ENCODE results near the gene PCA3.

PCA3 gene

GRCh38 chr9:76764138-76764537 lies at the start of gene PCA3:
PCA3 (plus strand) TSS chr9:76764438.
- no peaks in the 10 kb centered on the region for H3F3A ChIP-seq (ENCODE audit: control insufficient read depth, insufficient read depth)
- no peaks in the 10 kb centered on the region for H3K79me2 ChIP-seq (ENCODE audit: control insufficient read depth, low read length)
- H3K9me2 ChIP-seq (replicated peaks; ENCODE audit: control insufficient read depth, low read length): no peaks in the 10 kb centered on the region
- H4K20me1 ChIP-seq (ENCODE audit: control insufficient read depth, insufficient read depth, low read depth, low read length): no peaks in the 10 kb centered on the region
- H3K27ac ChIP-seq (ENCODE audit: low read depth, low read length): no peak within 1 kb of the TSS
- no peak within 1 kb of the TSS for H3K4me2 ChIP-seq (ENCODE audit: low read length)
- H3K4me3 ChIP-seq (ENCODE audit: low read length): no peak within 1 kb of the TSS
- TF ChIP-seq CTCF (IDR thresholded peaks at IDR 0.05; ENCODE audit: low read depth, low read length, poor library complexity, severe bottlenecking) (no peak), EZH2phosphoT487 (IDR thresholded peaks at IDR 0.05; ENCODE audit: borderline replicate concordance, low read length) (no peak)
- H3K36me3 ChIP-seq (ENCODE audit: control insufficient read depth, low read length): no peaks in the 10 kb centered on the region
- peaks cover 7% of the 10 kb centered on the region for H3K4me1 ChIP-seq (ENCODE audit: control insufficient read depth, low read length)
- H3K9me3 ChIP-seq (ENCODE audit: control insufficient read depth, insufficient read depth, low read length): no peaks in the 10 kb centered on the region
- H3K27me3 ChIP-seq (ENCODE audit: control insufficient read depth, low read length): peaks cover 7% of the 10 kb centered on the region; the same call in 1 of the 2 replicates

GRCh38 chr9:76716085-76716672 lies 48.1 kb upstream of the PCA3 start:
- Histone ChIP-seq H3K79me2 (ENCODE audit: control insufficient read depth, low read length) (no peaks in the 10 kb centered on the region), H3K4me2 (ENCODE audit: low read length) (no peak overlapping the region), H3K9me2 (replicated peaks; ENCODE audit: control insufficient read depth, low read length) (no peaks in the 10 kb centered on the region), H3K27ac (ENCODE audit: low read depth, low read length) (no peak overlapping the region), H4K20me1 (ENCODE audit: control insufficient read depth, insufficient read depth, low read depth, low read length) (no peaks in the 10 kb centered on the region), H3K36me3 (ENCODE audit: control insufficient read depth, low read length) (no peaks in the 10 kb centered on the region), H3F3A (ENCODE audit: control insufficient read depth, insufficient read depth) (no peaks in the 10 kb centered on the region), H3K4me1 (ENCODE audit: control insufficient read depth, low read length) (no peaks in the 10 kb centered on the region), H3K4me3 (ENCODE audit: low read length) (no peak overlapping the region), H3K27me3 (ENCODE audit: control insufficient read depth, low read length) (peaks cover 9% of the 10 kb centered on the region; the same call in 1 of the 2 replicates), H3K9me3 (ENCODE audit: control insufficient read depth, insufficient read depth, low read length) (no peaks in the 10 kb centered on the region)
- TF ChIP-seq EZH2phosphoT487 (IDR thresholded peaks at IDR 0.05; ENCODE audit: borderline replicate concordance, low read length) (no peak), CTCF (IDR thresholded peaks at IDR 0.05; ENCODE audit: low read depth, low read length, poor library complexity, severe bottlenecking) (no peak)

- Histone ChIP-seq H3K4me2 (ENCODE audit: low read length) (no peak overlapping the region), H3K27ac (ENCODE audit: low read depth, low read length) (no peak overlapping the region), H3K9me2 (replicated peaks; ENCODE audit: control insufficient read depth, low read length) (no peaks in the 10 kb centered on the region), H4K20me1 (ENCODE audit: control insufficient read depth, insufficient read depth, low read depth, low read length) (no peaks in the 10 kb centered on the region), H3K79me2 (ENCODE audit: control insufficient read depth, low read length) (no peaks in the 10 kb centered on the region), H3K4me1 (ENCODE audit: control insufficient read depth, low read length) (no peaks in the 10 kb centered on the region), H3K4me3 (ENCODE audit: low read length) (no peak overlapping the region), H3K36me3 (ENCODE audit: control insufficient read depth, low read length) (no peaks in the 10 kb centered on the region), H3K27me3 (ENCODE audit: control insufficient read depth, low read length) (peaks cover 11% of the 10 kb centered on the region; the same call in 1 of the 2 replicates), H3K9me3 (ENCODE audit: control insufficient read depth, insufficient read depth, low read length) (no peaks in the 10 kb centered on the region), H3F3A (ENCODE audit: control insufficient read depth, insufficient read depth) (no peaks in the 10 kb centered on the region)
- TF ChIP-seq EZH2phosphoT487 (IDR thresholded peaks at IDR 0.05; ENCODE audit: borderline replicate concordance, low read length): no peak
Observed at GRCh38 chr9:76717176-76717575, 47.1 kb upstream of the PCA3 start.

GRCh38 chr9:76717613-76718012 lies 46.6 kb upstream of the PCA3 start:
- Histone ChIP-seq H3K9me2 (replicated peaks; ENCODE audit: control insufficient read depth, low read length) (no peaks in the 10 kb centered on the region), H3K9me3 (ENCODE audit: control insufficient read depth, insufficient read depth, low read length) (no peaks in the 10 kb centered on the region), H3K4me3 (ENCODE audit: low read length) (no peak overlapping the region), H3K4me1 (ENCODE audit: control insufficient read depth, low read length) (no peaks in the 10 kb centered on the region), H3K36me3 (ENCODE audit: control insufficient read depth, low read length) (no peaks in the 10 kb centered on the region), H3F3A (ENCODE audit: control insufficient read depth, insufficient read depth) (no peaks in the 10 kb centered on the region), H4K20me1 (ENCODE audit: control insufficient read depth, insufficient read depth, low read depth, low read length) (no peaks in the 10 kb centered on the region), H3K4me2 (ENCODE audit: low read length) (no peak overlapping the region), H3K27ac (ENCODE audit: low read depth, low read length) (no peak overlapping the region), H3K79me2 (ENCODE audit: control insufficient read depth, low read length) (no peaks in the 10 kb centered on the region), H3K27me3 (ENCODE audit: control insufficient read depth, low read length) (peaks cover 11% of the 10 kb centered on the region; the same call in 1 of the 2 replicates)
- no peak for TF ChIP-seq EZH2phosphoT487 (IDR thresholded peaks at IDR 0.05; ENCODE audit: borderline replicate concordance, low read length)
- TF ChIP-seq CTCF (IDR thresholded peaks at IDR 0.05; ENCODE audit: low read depth, low read length, poor library complexity, severe bottlenecking): no peak

Measured in DOHH2 (cell line).